Vagina (tissue), 2 donors: ENCODE data around the gene DNAJC7.

Source experiments
- CTCF ChIP-seq, 3 experiments: fragments of 450-650 bp in 2 of 3; fragments of 200-600 bp in 1 of 3; sonication (generic) in 1 of 3; IDR thresholded peaks; one replicate each; pipeline ENCODE4 v1.5.1; 2017 to 2019; ENCODE audit warnings: antibody characterized with exemption in 3 of 3, mild to moderate bottlenecking in 2 of 3, moderate library complexity in 2 of 3
- POLR2A ChIP-seq, 2 donors: fragments of 450-650 bp; IDR thresholded peaks; one replicate each; pipeline ENCODE4 v1.6.1; 2017; ENCODE audit warnings: antibody characterized with exemption in 2 of 2, mild to moderate bottlenecking in 2 of 2, moderate library complexity in 2 of 2
- POLR2AphosphoS5 ChIP-seq, 2 donors: sonication (generic); formaldehyde crosslinking; IDR thresholded peaks; one replicate each; pipeline ENCODE4 v1.9.0; 2017; ENCODE audit warnings: antibody characterized with exemption in 2 of 2, mild to moderate bottlenecking in 2 of 2, low read depth in 1 of 2; ENCODE audit not compliant: insufficient read depth in 1 of 2

GRCh38 chr17:42058063-42058462 lies 40.8 kb upstream of the DNAJC7 start:
- TF ChIP-seq POLR2A (IDR thresholded peaks at IDR 0.05) (no peak), CTCF (IDR thresholded peaks at IDR 0.05) (no peak), POLR2AphosphoS5 (IDR thresholded peaks at IDR 0.05; ENCODE audit: insufficient read depth in 1 of 2, low read depth in 1 of 2) (no peak)
